HG02852 (cell line): ENCODE measurements around the gene TMEM106C.

Source experiments
- ATAC-seq: cut with Tn5 transposase; IDR thresholded peaks from one replicate; pipeline ENCODE4 v1.9.1; 2021; ENCODE audit warnings: mild to moderate bottlenecking, moderate library complexity; ENCODE audit not compliant: unreplicated experiment

Gene TMEM106C

GRCh38 chr12:47963340-47964040 is at the start of gene TMEM106C:
Gene TMEM106C, plus strand, starts transcription at chr12:47963596. Its CDS starts 641 bp downstream, at chr12:47964237.
- peak; percentile 94 for ATAC-seq

GRCh38 chr12:47920913-47921312 is 42.5 kb upstream of the TMEM106C start:
- no peak for ATAC-seq

- no peak for ATAC-seq
Measured at GRCh38 chr12:47921907-47922306, 41.5 kb upstream of the TMEM106C start.

GRCh38 chr12:47927346-47927745 is 36.0 kb upstream of the TMEM106C start:
- no peak for ATAC-seq

GRCh38 chr12:47930634-47931033 is 32.8 kb upstream of the TMEM106C start:
- no peak for ATAC-seq

GRCh38 chr12:47931187-47931586 is 32.2 kb upstream of the TMEM106C start:
- ATAC-seq: no peak

GRCh38 chr12:47935184-47935583 is 28.2 kb upstream of the TMEM106C start:
- no peak for ATAC-seq

- ATAC-seq: no peak
Measured at GRCh38 chr12:47938093-47938492, 25.3 kb upstream of the TMEM106C start.

- ATAC-seq: no peak
Measured at GRCh38 chr12:47938594-47938993, 24.8 kb upstream of the TMEM106C start.

GRCh38 chr12:47939009-47939601 is 24.3 kb upstream of the TMEM106C start:
- ATAC-seq: no peak

- ATAC-seq: no peak
Measured at GRCh38 chr12:47940773-47941474, 22.5 kb upstream of the TMEM106C start.

- ATAC-seq: no peak
Measured at GRCh38 chr12:47941475-47941780, 22.0 kb upstream of the TMEM106C start.

GRCh38 chr12:47941871-47942613 is 21.4 kb upstream of the TMEM106C start:
- ATAC-seq: no peak

- no peak for ATAC-seq
Measured at GRCh38 chr12:47942614-47943225, 20.7 kb upstream of the TMEM106C start.

- ATAC-seq: no peak
Measured at GRCh38 chr12:47943623-47944340, 19.6 kb upstream of the TMEM106C start.

GRCh38 chr12:47944685-47945340 is 18.6 kb upstream of the TMEM106C start:
- ATAC-seq: no peak

- no peak for ATAC-seq
Measured at GRCh38 chr12:47945341-47945728, 18.1 kb upstream of the TMEM106C start.

- ATAC-seq: no peak
Measured at GRCh38 chr12:47946413-47947323, 16.7 kb upstream of the TMEM106C start.

GRCh38 chr12:47947341-47947740 is 16.1 kb upstream of the TMEM106C start:
- ATAC-seq: no peak
